ENCODE measurements around the gene IGLL5.

IGLL5 gene

DNA sequence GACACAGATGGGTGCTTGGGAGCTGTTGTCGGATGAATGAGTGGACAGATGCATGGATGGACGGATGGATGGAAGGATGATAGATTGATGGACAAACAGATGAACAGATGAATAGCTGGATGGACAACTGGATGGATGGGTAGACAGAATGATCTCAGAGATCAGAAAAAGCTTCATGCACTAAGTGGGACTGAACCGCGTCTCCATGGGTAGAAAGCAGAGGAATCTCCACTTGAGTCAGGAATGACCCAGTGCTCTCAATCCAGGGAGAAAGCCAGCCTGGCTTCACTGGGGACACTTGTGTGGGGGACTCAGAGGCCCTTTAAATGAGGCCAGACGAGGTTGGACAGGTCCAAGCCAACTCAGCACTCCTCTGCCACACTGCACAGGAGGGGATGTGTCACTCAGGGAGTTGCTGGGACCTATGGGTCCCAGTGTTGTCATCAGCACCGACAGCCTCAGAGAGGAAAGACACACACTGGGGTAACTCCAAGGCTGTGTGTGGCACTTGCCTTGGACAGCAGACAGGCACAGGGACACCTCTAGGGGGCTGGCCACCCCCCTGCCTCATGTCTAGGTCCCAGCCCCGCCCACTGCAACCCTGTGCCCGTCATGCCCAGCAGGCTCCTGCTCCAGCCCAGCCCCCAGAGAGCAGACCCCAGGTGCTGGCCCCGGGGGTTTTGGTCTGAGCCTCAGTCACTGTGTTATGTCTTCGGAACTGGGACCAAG lies 5.6 kb downstream of the IGLL5 start:
- Mint-ChIP-seq H3K4me1 (peaks cover 11% of the 10 kb centered on the region), H3K36me3 (ENCODE audit: low read depth) (no peaks in the 10 kb centered on the region), H3K9me3 (no peaks in the 10 kb centered on the region), H3K4me3 (no peak overlapping the region), H3K27ac (no peak overlapping the region), H3K27me3 (ENCODE audit: low read depth) (peaks cover 48% of the 10 kb centered on the region)
- TF ChIP-seq, protein P1, sequence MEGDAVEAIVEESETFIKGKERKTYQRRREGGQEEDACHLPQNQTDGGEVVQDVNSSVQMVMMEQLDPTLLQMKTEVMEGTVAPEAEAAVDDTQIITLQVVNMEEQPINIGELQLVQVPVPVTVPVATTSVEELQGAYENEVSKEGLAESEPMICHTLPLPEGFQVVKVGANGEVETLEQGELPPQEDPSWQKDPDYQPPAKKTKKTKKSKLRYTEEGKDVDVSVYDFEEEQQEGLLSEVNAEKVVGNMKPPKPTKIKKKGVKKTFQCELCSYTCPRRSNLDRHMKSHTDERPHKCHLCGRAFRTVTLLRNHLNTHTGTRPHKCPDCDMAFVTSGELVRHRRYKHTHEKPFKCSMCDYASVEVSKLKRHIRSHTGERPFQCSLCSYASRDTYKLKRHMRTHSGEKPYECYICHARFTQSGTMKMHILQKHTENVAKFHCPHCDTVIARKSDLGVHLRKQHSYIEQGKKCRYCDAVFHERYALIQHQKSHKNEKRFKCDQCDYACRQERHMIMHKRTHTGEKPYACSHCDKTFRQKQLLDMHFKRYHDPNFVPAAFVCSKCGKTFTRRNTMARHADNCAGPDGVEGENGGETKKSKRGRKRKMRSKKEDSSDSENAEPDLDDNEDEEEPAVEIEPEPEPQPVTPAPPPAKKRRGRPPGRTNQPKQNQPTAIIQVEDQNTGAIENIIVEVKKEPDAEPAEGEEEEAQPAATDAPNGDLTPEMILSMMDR (IDR thresholded peaks at IDR 0.05; ENCODE audit: unreplicated experiment in 3 of 3) = no peak

DNA sequence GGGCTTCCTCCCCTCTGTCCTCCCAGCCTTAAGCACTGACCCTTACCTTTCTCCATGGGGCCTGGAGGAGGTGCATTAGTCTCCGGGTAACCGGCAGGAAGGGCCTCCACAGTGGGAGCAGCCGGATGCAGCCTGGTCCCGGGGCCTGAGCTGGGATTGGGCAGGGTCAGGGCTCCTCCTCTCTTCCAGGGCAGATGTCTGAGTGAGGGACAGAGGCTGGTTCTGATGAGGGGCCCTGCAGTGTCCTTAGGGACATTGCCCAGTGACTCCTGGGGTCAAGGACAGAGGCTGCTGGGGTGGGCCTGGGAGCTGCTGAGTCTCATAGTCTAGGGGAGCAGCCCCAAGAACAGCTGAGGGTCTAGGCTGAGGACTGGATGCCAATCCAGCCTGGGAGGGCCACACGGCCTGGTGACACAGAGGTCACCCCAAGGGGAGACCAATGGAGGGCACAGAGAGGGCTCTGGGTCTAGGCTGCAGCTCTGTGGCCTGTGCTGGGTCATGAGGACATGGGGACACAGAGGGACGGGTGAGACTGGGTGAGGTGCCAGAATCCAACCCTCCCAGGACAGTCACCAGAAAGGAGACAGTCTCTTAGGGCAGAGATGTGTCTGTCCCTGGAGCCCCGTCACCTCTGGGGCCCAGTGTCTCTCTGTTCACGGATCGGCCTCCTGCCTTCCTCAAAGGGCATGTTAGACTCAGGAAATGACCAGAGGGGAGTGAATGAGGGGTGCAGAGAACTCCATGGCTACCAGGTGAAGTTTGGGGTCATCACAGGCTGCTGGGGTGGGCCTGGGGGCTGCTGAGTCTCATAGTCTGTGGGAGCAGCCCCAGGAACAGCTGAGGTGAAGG lies 6.5 kb downstream of the IGLL5 start:
- no peaks in the 10 kb centered on the region for H3K9me3 Mint-ChIP-seq
- TF ChIP-seq, protein P1 (IDR thresholded peaks at IDR 0.05; ENCODE audit: unreplicated experiment in 3 of 3) = no peak
- H3K4me3 Mint-ChIP-seq = no peak overlapping the region
- H3K4me1 Mint-ChIP-seq = peaks cover 13% of the 10 kb centered on the region
- H3K36me3 Mint-ChIP-seq (ENCODE audit: low read depth) = no peaks in the 10 kb centered on the region
- H3K27ac Mint-ChIP-seq = no peak overlapping the region
- H3K27me3 Mint-ChIP-seq (ENCODE audit: low read depth) = peaks cover 42% of the 10 kb centered on the region

DNA sequence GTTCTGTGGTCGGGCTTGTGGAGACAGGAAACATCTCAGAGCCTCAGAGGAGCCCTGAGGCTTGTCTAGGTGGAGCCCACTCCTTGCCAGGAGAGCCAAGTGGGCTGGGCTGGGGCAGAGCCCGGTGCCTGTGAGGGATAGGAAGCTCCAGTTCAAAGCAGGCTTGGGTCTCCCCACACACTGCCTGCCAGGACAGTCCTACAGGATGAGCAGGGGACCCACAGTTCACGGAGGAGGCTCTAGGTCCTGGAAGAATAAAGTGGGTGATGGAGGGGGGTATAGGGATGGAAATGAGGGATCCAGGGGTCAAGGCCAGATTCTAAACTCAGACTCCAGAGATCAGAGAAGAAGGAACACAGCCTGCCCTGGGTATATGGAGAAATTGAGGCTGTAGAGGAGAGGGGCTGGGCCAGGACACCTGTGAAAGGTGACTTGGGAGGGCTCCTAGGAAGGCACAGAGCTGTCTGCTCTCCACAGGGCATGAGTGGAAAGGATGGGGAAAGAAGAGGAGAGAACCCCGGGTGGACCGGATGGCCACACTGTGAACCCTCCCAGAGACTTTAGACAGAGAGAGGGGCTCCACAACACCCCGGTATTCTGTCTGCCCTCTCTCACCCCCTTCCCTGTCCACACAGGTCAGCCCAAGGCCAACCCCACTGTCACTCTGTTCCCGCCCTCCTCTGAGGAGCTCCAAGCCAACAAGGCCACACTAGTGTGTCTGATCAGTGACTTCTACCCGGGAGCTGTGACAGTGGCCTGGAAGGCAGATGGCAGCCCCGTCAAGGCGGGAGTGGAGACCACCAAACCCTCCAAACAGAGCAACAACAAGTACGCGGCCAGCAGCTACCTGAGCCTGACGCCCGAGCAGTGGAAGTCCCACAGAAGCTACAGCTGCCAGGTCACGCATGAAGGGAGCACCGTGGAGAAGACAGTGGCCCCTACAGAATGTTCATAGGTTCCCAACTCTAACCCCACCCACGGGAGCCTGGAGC lies 7.4 kb downstream of the IGLL5 start:
- Mint-ChIP-seq H3K4me3 (no peak overlapping the region), H3K9me3 (no peaks in the 10 kb centered on the region), H3K36me3 (ENCODE audit: low read depth) (no peaks in the 10 kb centered on the region)

DNA sequence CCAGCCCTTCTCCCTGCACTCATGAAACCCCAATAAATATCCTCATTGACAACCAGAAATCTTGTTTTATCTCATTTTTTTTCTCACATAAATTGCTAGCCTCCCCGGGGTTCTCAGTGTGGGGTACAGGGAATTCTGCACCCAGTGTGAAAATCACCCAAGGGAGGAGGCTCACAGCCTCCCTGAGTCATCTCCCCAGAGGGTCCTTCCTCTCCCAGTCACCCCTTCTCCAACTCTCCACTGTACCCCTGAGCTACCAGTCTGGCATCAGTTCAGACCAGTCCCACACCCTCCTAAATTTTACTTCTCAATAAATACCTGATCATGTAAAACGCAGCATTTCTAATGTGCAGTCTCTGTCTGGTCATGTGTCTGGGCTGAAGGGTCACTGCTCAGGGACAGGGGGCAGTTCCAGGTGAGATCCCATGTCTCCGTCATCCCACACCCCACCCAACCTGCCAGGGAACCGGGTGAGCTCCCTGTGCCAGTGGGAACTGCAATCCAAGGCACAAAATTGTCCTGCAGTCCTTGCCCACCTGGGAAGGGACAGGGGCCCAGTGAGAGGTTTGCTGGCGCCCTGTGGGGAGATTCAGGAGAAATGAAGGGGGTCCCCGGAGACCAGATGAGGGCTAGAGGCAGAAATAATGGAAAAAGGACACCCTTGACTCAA lies 8.3 kb downstream of the IGLL5 start:
- no peak overlapping the region for H3K4me3 Mint-ChIP-seq
- peaks cover 17% of the 10 kb centered on the region for H3K4me1 Mint-ChIP-seq
- peaks cover 39% of the 10 kb centered on the region for H3K27me3 Mint-ChIP-seq (ENCODE audit: low read depth)
- H3K9me3 Mint-ChIP-seq = no peaks in the 10 kb centered on the region
- H3K27ac Mint-ChIP-seq = no peak overlapping the region
- no peaks in the 10 kb centered on the region for H3K36me3 Mint-ChIP-seq (ENCODE audit: low read depth)
- TF ChIP-seq, protein P1 (IDR thresholded peaks at IDR 0.05; ENCODE audit: unreplicated experiment in 3 of 3) = no peak

More for the DNA sequence above, 7.4 kb downstream of the IGLL5 start:
- Mint-ChIP-seq H3K27me3 (ENCODE audit: low read depth) (peaks cover 39% of the 10 kb centered on the region), H3K27ac (no peak overlapping the region), H3K4me1 (peaks cover 17% of the 10 kb centered on the region)
- TF ChIP-seq, protein P1 (IDR thresholded peaks at IDR 0.05; ENCODE audit: unreplicated experiment in 3 of 3) = no peak

DNA sequence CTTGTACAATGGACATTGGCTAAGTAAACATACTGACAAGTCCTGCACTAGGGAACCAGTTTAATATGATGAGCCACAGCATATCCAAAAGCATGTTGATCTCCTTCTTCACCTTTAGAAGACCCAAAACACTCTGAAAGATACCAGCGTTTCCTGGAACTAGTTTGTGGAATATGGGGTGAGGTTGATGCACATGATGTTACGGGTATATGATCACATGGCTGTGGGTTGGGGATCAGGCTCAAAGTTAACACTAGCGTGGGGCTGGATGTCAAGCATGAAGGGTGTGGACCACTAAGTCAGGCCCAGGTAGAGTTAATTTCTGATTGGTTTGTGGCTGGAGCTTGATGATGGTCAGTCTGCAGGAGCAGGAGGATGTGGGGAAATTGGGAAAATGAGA lies 9.0 kb downstream of the IGLL5 start:
- H3K4me3 Mint-ChIP-seq = no peak overlapping the region
- H3K27ac Mint-ChIP-seq = no peak overlapping the region
- peaks cover 17% of the 10 kb centered on the region for H3K4me1 Mint-ChIP-seq
- no peaks in the 10 kb centered on the region for H3K36me3 Mint-ChIP-seq (ENCODE audit: low read depth)
- H3K9me3 Mint-ChIP-seq = no peaks in the 10 kb centered on the region
- H3K27me3 Mint-ChIP-seq (ENCODE audit: low read depth) = peaks cover 39% of the 10 kb centered on the region
- TF ChIP-seq, protein P1 (IDR thresholded peaks at IDR 0.05; ENCODE audit: unreplicated experiment in 3 of 3) = no peak
